DMS 273 (cell line): ENCODE results near the gene FAM221A.
"Not testable (repeated sequence)": the region's sequence is repeated elsewhere in the genome, so short reads cannot be mapped to it uniquely, and the experiment has no call there.

Experiments
- DNase-seq: peaks from one replicate; lab custom pipeline; 2025; ENCODE audit not compliant: unreplicated experiment; lab: John Stamatoyannopoulos, UW

The FAM221A gene

DNA sequence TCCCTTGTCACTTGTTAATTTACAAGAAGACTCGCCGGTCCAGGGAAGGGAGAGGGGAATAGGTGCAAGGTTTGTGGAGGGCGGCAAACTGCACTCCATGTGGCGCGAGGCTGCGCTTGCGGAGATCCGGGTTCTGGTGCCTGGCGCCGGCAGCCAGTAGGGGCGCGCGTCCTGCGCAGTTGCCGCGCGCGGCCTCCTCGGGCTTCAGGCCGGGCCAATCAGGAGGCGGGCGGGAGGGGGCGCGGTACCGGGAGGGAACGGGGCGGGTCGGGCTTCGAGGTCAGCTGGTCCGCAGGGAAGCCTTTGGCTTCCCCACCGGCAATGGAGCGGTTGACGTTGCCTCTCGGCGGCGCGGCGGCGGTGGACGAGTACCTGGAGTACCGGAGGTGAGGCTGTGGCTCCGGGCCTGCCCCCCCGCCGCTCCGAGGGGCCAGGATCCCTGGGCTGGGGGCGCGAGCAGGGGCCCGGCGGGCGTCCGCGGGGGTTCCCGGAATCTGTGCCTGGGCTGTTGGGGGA lies at the start of gene FAM221A:
FAM221A (plus strand) TSS at position 302 of the 516 bp plus-strand sequence; CDS start at position 322, 20 bp downstream.
- peak; percentile 97 for DNase-seq

GRCh38 chr7:23633417-23633816 lies 46.6 kb upstream of the FAM221A start:
- no peak for DNase-seq

GRCh38 chr7:23645822-23646221 lies 34.2 kb upstream of the FAM221A start:
- no peak for DNase-seq

DNA sequence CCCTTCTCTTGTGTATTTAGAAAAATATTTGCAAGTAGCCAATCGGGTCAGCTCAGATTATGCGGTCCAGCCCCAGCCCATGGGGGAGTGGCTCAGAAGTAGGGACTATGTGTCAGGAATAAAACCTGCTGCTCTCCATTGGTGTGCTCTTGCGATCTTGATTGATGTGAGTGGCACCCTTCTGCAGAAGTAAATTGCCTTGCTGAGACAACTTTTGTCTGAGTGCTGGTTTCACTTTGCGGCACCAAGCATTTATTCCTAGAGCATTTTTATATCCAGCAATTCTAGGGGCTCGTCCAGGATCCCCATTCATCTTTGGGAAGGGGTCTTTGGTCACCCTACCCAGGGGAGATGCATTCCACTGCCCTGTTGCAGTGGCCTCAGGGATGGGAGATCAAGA lies 26.1 kb upstream of the FAM221A start:
- no peak for DNase-seq

- peak; percentile 61 for DNase-seq
Measured at GRCh38 chr7:23654508-23654907, 25.5 kb upstream of the FAM221A start.

DNA sequence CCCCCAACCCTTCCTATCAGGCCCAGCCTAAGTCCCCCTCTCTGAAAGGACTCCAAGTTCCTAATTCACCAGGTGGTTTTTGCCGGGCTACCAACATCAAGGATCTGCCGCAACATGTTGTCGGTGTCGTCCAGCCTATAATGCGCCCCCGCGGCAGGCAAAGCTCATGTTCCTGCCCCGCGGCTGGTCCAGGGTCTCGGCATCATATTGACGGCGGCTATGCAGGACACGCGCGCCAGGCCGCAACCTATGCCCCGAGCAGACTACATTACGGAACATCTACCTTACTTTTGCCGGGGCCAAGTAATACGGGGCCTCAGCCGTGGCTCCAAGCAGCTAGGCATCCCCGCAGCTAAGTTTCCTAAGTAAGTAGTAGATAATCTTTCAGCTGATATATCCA lies 24.6 kb upstream of the FAM221A start:
- no peak for DNase-seq

DNA sequence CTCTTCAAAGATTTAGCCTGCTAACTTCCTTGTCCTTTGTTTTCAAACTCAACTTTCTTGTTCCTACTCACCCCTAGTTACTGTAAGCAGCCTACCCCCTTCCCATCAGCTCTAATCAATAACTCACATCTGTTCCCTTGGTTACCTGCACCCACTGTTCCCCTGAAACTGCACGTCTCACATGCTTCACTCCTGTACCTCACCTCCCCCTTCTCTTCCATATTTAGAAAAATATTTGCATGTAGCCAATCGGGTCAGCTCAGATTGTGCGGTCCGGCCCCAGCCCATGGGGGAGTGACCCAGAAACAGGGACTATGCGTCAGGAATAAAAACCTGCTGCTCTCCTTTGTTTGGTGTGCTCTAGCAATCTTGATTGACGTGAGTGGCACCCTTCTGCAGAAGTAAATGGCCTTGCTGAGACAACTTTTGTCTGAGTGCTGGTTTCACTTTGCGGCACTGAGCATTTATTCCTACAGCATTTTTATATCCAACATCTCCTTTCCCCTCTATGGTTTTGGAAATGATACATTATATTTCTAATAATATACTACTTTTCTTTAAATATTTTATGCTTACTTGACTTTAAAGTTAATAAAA lies 21.1 kb upstream of the FAM221A start:
- no peak for DNase-seq

DNA sequence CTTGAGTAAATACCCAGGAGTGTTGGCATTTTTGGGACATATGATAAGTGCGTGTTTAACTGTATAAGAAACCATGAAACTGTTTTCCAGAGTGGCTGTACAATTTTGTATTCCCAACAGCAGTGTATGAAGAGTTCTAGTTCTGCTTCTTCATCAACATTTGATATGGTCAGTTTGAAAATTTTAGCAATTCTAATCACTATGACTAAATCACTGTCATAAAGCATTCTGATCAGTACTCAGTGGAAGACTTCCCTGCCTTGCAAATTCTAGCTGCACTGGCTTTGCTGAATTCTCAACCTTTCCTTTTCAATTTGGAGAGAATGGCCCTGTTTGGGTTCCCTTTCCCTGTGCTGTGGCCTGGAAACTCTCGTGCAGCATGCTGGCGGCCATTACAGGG lies 18.6 kb upstream of the FAM221A start:
- DNase-seq, result no peak

GRCh38 chr7:23662124-23662983 lies 17.6 kb upstream of the FAM221A start:
- no peak for DNase-seq

GRCh38 chr7:23662984-23663313 lies 17.1 kb upstream of the FAM221A start:
- no peak for DNase-seq

- no peak for DNase-seq
Measured at GRCh38 chr7:23664122-23664521, 15.9 kb upstream of the FAM221A start.

- DNase-seq, result no peak
Measured at GRCh38 chr7:23672033-23672432, 8.0 kb upstream of the FAM221A start.

DNA sequence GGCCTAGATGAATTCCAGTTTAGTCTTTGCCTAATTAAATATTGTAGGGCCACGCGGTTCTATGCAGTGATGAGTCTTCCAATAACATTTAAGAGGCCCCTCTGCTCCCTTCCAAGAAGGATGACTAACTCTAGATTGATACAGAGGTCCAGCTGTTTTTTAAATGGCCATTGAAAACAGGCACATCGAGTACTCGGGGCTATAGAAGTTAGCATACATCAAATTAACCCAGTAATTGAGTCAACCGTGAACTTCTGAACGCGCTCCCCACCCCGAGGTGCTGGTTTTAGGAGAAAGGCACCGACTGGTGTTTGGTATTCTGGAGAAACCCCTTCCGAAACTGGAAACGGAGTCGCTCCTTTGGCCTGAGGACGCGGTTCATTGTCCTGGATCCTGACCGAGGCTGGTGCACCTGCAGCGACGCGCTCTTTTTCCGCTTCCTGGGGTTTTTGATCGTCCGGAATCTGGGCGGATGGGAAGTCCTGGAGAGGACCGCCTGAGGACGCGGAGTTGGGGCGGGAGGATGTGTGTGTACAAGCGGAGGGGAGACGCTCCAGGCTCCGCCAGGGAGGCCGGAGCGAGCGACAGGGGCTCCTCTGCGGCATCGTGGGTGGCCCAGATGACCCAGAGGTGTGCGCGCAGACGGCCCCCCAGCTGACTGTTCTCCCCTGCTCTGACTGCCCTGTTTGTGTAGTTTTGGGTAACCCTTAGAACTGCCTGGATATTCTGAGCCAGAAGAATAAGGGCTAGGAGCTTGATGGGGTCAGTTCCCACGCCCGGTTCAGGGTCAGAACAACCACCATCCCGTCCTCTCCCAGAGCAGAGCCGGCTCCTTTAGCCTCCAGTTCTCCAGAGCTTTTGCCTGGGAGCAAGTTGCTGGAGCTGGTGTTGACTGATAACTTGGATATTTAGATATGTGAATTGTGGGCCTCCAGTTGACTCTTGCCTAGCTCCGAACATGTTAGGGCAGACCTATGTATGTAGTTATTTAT lies 711 bp downstream of the FAM221A start:
- peak; percentile 84 for DNase-seq

DNA sequence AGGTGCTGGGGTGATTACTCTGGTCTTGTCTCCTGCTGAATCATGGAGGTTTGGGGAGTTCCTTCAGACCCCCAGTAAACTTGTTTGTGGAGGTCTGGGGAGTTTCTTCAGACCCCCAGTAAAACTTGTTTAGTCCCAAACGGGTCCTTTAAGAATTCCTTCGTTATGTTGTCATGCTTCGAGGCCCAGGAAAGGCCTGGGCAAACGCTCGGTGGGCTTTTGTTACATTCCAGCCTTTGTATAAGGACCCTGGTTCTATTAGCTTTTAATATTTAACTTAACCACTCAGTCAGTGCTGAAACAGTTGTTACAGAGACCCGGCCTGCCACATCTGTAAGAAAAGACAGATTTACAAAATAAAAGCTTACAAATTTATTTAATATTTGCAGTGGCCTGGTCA lies 4.0 kb downstream of the FAM221A start:
- not testable (repeated sequence) for DNase-seq

DNA sequence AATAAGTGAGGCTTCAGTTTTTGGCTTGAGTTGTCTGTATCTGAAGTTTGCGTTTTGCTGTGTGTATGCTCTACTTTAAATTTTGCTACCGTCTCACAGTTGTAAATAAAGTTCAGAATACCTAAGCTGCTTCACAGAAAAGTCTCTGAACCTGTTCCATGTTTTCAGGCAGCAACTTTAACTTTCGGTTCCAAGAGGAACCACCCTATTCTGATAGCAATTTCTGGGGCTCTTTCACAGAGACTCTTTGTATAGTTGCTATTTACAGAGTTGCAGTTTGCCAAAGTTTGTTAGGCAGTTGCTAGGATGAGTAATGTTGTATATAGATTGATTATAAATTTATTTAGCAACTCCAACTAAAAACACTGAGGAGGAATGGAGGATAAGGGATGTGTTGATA lies 5.7 kb downstream of the FAM221A start:
- DNase-seq, result no peak

- no peak for DNase-seq
Measured at GRCh38 chr7:23687011-23687410, 7.0 kb downstream of the FAM221A start.

GRCh38 chr7:23689165-23689564 lies 9.2 kb downstream of the FAM221A start:
- DNase-seq, result no peak

GRCh38 chr7:23691320-23691719 lies 11.3 kb downstream of the FAM221A start:
- DNase-seq, result no peak

DNA sequence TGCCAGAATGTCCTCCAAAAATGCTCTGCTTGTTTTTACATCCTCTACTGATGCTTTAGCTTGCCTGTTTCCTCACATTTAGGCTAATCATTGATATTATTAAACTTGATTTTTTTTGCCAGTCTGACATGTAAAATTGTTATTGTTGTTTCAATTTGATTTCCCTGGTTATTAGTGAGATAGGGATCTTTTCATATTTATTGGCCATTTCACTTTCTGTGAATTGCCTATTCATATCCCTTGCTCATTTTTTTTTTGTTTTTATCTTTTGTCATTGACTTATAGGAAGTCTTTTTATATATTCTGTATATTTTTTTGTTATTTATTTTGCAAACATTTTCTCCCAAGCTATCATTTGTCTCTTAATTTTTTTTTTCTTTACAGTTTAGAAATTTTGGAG lies 13.2 kb downstream of the FAM221A start:
- DNase-seq, result no peak

DNA sequence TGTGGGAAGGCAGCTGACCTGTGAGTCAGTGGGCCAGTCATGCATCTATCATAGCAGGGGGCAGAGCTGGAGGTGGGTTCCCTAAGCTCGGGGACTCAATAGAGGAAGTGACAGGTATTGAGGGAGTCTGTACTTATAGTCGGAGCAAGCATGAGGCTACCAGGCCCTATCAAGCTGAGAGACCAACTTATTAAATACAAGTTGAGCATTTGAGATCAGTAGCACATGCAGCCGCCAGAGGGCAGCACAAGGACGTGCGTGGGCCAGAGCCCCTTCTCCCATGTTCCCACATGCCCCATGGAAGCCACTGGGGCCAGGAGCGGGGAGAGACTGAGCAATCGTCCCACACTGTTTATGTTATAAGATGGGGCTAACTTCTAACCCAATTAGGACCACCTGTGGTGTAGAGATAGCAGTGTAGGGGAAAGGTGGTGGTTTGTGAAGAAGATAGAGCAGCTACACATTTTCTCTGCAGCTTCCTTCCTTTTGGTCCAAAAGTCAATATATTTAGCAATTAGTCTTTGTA lies 17.0 kb downstream of the FAM221A start:
- peak; percentile 90 for DNase-seq

DNA sequence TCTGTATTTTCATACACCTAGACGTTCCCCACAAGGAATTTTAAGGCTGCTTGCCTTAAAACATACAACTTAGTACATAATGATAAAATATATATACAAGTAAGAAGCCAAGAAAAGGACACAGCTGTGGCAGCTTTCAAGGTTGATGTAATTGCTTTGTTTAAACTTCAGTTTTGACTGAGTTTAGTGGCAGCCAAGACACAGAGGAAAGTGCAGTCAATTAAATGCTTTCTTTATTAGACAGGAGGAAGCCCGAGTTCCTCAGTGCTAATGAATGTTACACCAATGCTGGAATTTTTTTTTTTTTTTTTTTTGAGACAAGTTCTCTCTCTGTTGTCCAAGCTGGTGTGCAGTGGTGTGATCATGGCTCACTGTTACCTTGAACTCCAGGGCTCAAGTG lies 18.8 kb downstream of the FAM221A start:
- DNase-seq, result no peak
